ENCODE results near the gene FBRS.

GRCh38 chr16:30700971-30701370 is 42.7 kb downstream of the FBRS start:
- no peak for TF ChIP-seq CTCF (IDR thresholded peaks at IDR 0.05)
- TF ChIP-seq POLR2AphosphoS5 (IDR thresholded peaks at IDR 0.05): no peak
